SK-N-SH (cell line): Measurements from ENCODE around the gene IQGAP2. TPM values are rescaled to one million over a fixed set of nuclear protein-coding genes. Genes with fewer than 3 reads are reported as not detected.
A peak's percentile ranks its signal among the peaks of the same experiment; 100 is the strongest.

Experiments
- CTCF ChIA-PET: fragments of 300-600, 350-600 bp; formaldehyde crosslinking; extraction: SDS; loops from one replicate; lab custom pipeline; 2021; lab: Yijun Ruan, JAX
- POLR2A ChIA-PET: fragments of 350-600 bp; sonication (Branson Sonifier 250); formaldehyde crosslinking; extraction: SDS; loops from one replicate; lab custom pipeline; 2020; ENCODE audit warnings: antibody characterized with exemption, inconsistent platforms; lab: Yijun Ruan, JAX
- DNase-seq: peaks from one replicate; pipeline ENCODE4 v3.0.0; 2012
- H2AFZ ChIP-seq: fragments of 200-600 bp; sonication (generic); 2 replicates; pipeline ENCODE4 v1.8.1; 2016; ENCODE audit warnings: antibody characterized with exemption, mild to moderate bottlenecking, low read depth
- H3F3A ChIP-seq: fragments of 200-600 bp; sonication (generic); replicated peaks from 2 replicates; pipeline ENCODE3; 2016; ENCODE audit warnings: antibody characterized with exemption, mild to moderate bottlenecking; ENCODE audit not compliant: insufficient read depth
- H3K27ac ChIP-seq, 2 experiments: fragments of 200-500 bp in 1 of 2; fragments of 200-600 bp in 1 of 2; sonication (Bioruptor generic) in 1 of 2; sonication (generic), shearing (Covaris generic) in 1 of 2; 2 replicates each; pipeline versions ENCODE4 v1.5.1 to v1.6.1; 2014 to 2016; ENCODE audit warnings: low read depth in 2 of 2, inconsistent platforms in 1 of 2, low read length in 1 of 2, mild to moderate bottlenecking in 1 of 2, mixed read lengths in 1 of 2
- H3K27me3 ChIP-seq: fragments of 200-600 bp; sonication (generic), shearing (Covaris generic); 2 replicates; pipeline ENCODE4 v1.6.1; 2016; ENCODE audit warnings: mixed run types; ENCODE audit not compliant: insufficient read depth
- H3K36me3 ChIP-seq, 2 experiments: fragments of 200-500 bp in 1 of 2; fragments of 200-600 bp in 1 of 2; sonication (Bioruptor generic) in 1 of 2; sonication (generic) in 1 of 2; replicated peaks in 1 of 2; 2 replicates each; pipeline versions ENCODE3 to v1.5.1; 2014 to 2016; ENCODE audit warnings: low read length in 1 of 2, mild to moderate bottlenecking in 1 of 2; ENCODE audit not compliant: insufficient read depth in 2 of 2, control insufficient read depth in 1 of 2
- H3K4me1 ChIP-seq, 2 experiments: fragments of 200-500 bp in 1 of 2; fragments of 200-600 bp in 1 of 2; sonication (Bioruptor generic) in 1 of 2; sonication (generic), shearing (Covaris generic) in 1 of 2; 2 replicates each; pipeline versions ENCODE4 v1.5.1 to v1.6.1; 2014 to 2016; ENCODE audit warnings: low read depth in 1 of 2, low read length in 1 of 2, mixed run types in 1 of 2; ENCODE audit not compliant: insufficient read depth in 2 of 2, control insufficient read depth in 1 of 2
- H3K4me2 ChIP-seq: fragments of 200-600 bp; sonication (generic), shearing (Covaris generic); 2 replicates; pipeline ENCODE4 v1.6.1; 2017; ENCODE audit warnings: mixed run types
- H3K4me3 ChIP-seq, 2 experiments: fragments of 200-500 bp in 1 of 2; fragments of 200-600 bp in 1 of 2; sonication (Bioruptor generic) in 1 of 2; sonication (generic), shearing (Covaris generic) in 1 of 2; 2 replicates each; pipeline versions ENCODE4 v1.5.1 to v1.8.1; 2014 to 2016; ENCODE audit warnings: low read depth in 2 of 2, inconsistent platforms in 1 of 2, low read length in 1 of 2, mild to moderate bottlenecking in 1 of 2, mixed read lengths in 1 of 2, moderate library complexity in 1 of 2
- H3K79me2 ChIP-seq: fragments of 200-600 bp; sonication (generic); 2 replicates; pipeline ENCODE4 v1.8.1; 2017; ENCODE audit warnings: mild to moderate bottlenecking; ENCODE audit not compliant: insufficient read depth
- H3K9ac ChIP-seq: fragments of 200-600 bp; sonication (generic); 2 replicates; pipeline ENCODE4 v1.6.1; 2017; ENCODE audit warnings: mixed run types
- H3K9me2 ChIP-seq: fragments of 200-600 bp; sonication (generic); 2 replicates; pipeline ENCODE4 v1.6.1; 2017; ENCODE audit warnings: mixed run types
- H3K9me3 ChIP-seq: fragments of 200-600 bp; sonication (generic); 2 replicates; pipeline ENCODE4 v1.6.1; 2017; ENCODE audit warnings: mixed run types, mild to moderate bottlenecking, moderate library complexity
- H4K20me1 ChIP-seq: fragments of 200-600 bp; sonication (generic); 2 replicates; pipeline ENCODE4 v1.6.1; 2017; ENCODE audit warnings: mild to moderate bottlenecking, mixed run types; ENCODE audit not compliant: insufficient read depth
- EP300 ChIP-seq, 2 experiments: IDR thresholded peaks; 2 replicates each; pipeline versions ENCODE4 v1.4.0 to v1.6.1; 2012; ENCODE audit warnings: borderline replicate concordance in 1 of 2, low read depth in 1 of 2, low read length in 1 of 2
- EZH2phosphoT487 ChIP-seq: fragments of 200-600 bp; sonication (generic); IDR thresholded peaks from 2 replicates; pipeline ENCODE4 v1.6.1; 2017; ENCODE audit warnings: low read depth, mixed run types, mild to moderate bottlenecking, antibody characterized with exemption, moderate library complexity, borderline replicate concordance
- GATA2 ChIP-seq: sonication (generic); formaldehyde crosslinking; IDR thresholded peaks from 2 replicates; pipeline ENCODE4 v1.5.0; 2020; ENCODE audit warnings: mild to moderate bottlenecking, missing genetic modification reagents
- JUND ChIP-seq: IDR thresholded peaks from 2 replicates; pipeline ENCODE4 v1.4.0; 2012
- MEF2A ChIP-seq: IDR thresholded peaks from 2 replicates; pipeline ENCODE4 v1.4.0; 2012; ENCODE audit warnings: low read depth, borderline replicate concordance
- MXI1 ChIP-seq: IDR thresholded peaks from 2 replicates; pipeline ENCODE4 v1.6.1; 2012; ENCODE audit warnings: mild to moderate bottlenecking, low read depth, low read length, improper control_type of control experiment
- NFIC ChIP-seq: IDR thresholded peaks from 2 replicates; pipeline ENCODE4 v1.4.0; 2012; ENCODE audit warnings: borderline replicate concordance
- NRF1 ChIP-seq: IDR thresholded peaks from 2 replicates; pipeline ENCODE4 v1.6.1; 2012; ENCODE audit warnings: low read depth, mild to moderate bottlenecking, low read length
- POLR2AphosphoS5 ChIP-seq: IDR thresholded peaks from 2 replicates; pipeline ENCODE4 v1.6.1; 2012; ENCODE audit warnings: low read depth, low read length
- RXRA ChIP-seq: IDR thresholded peaks from 2 replicates; pipeline ENCODE4 v1.4.0; 2012; ENCODE audit warnings: low read depth, mild to moderate bottlenecking, borderline replicate concordance
- SIN3A ChIP-seq: IDR thresholded peaks from 2 replicates; pipeline ENCODE4 v1.6.1; 2012; ENCODE audit warnings: low read depth, mild to moderate bottlenecking, low read length, moderate library complexity, borderline replicate concordance
- TAF1 ChIP-seq: IDR thresholded peaks from 2 replicates; pipeline ENCODE4 v1.6.1; 2012; ENCODE audit warnings: low read depth, mild to moderate bottlenecking, low read length, moderate library complexity, borderline replicate concordance
- TEAD4 ChIP-seq: IDR thresholded peaks from 2 replicates; pipeline ENCODE4 v1.4.0; 2012; ENCODE audit warnings: mild to moderate bottlenecking, borderline replicate concordance; ENCODE audit not compliant: insufficient read depth
- WGBS: methylation state at CpG from one replicate; pipeline ENCODE4 v1.1.6; 2017; ENCODE audit warnings: low lambda C conversion rate; 5-methylcytosine and 5-hydroxymethylcytosine counted together
- polyA plus RNA-seq, 3 experiments: library from polyadenylated mRNA; depleted of rRNA; stranded (reverse); fragments of >200 nt; gene quantifications; 2 replicates each; pipeline ENCODE4 v1.2.3, GENCODE V29; 2012
- TF ChIP-seq, protein P1 (sequence below): IDR thresholded peaks from 2 replicates; pipeline ENCODE4 v1.4.0; 2012; ENCODE audit warnings: low read depth
- TF ChIP-seq, protein P2 (sequence below): fragments of 150-350 bp; IDR thresholded peaks from 2 replicates; pipeline ENCODE4 v1.6.1; 2017; ENCODE audit warnings: antibody characterized with exemption, low read length, low read depth, borderline replicate concordance
- TF ChIP-seq, protein P3 (sequence below): IDR thresholded peaks from 2 replicates; pipeline ENCODE4 v1.4.0; 2012; ENCODE audit warnings: low read depth, borderline replicate concordance
- TF ChIP-seq, protein P4 (sequence below): fragments of 150-350 bp; IDR thresholded peaks from 2 replicates; pipeline ENCODE4 v1.6.1; 2016; ENCODE audit warnings: mild to moderate bottlenecking, low read depth, low read length

The IQGAP2 gene
- polyA plus RNA-seq, 1 of the 3 experiments (the other 2 are of a cell fraction): 2.1 TPM

DNA sequence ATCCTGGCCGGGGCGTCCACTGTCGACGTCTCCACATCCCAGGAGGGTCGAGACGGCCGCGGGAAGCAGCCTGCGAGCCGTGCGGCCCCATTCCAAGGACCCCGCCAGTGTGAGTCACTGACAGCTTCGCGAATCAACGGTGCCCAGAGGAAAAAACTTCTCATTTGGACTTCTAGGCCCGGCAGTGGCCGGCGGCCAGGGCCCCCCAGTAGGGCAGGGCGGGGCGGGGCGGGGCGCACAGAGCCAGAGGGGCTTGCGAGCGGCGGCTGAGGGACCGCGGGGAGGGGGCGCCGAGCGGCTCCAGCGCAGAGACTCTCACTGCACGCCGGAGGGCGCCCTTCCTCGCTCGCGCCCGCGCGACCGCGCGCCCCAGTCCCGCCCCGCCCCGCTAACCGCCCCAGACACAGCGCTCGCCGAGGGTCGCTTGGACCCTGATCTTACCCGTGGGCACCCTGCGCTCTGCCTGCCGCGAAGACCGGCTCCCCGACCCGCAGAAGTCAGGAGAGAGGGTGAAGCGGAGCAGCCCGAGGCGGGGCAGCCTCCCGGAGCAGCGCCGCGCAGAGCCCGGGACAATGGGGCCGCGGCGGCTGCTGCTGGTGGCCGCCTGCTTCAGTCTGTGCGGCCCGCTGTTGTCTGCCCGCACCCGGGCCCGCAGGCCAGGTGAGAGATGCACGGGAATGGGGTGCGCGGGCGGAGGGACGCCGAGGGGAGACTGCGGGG is 312.8 kb downstream of the IQGAP2 start, which contains the start of gene F2R (continued):
- no peak for TF ChIP-seq RXRA
- TF ChIP-seq, protein P1, sequence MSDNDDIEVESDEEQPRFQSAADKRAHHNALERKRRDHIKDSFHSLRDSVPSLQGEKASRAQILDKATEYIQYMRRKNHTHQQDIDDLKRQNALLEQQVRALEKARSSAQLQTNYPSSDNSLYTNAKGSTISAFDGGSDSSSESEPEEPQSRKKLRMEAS: peak; percentile 86
- TF ChIP-seq TAF1: peak; percentile 63
- peak; percentile 70 for TF ChIP-seq NFIC
- peak; percentile 29; the same call in 1 of the 2 replicates for TF ChIP-seq JUND
- peak; percentile 45; the same call in 1 of the 2 replicates for TF ChIP-seq TEAD4
- TF ChIP-seq MXI1: no peak
- TF ChIP-seq, protein P2, sequence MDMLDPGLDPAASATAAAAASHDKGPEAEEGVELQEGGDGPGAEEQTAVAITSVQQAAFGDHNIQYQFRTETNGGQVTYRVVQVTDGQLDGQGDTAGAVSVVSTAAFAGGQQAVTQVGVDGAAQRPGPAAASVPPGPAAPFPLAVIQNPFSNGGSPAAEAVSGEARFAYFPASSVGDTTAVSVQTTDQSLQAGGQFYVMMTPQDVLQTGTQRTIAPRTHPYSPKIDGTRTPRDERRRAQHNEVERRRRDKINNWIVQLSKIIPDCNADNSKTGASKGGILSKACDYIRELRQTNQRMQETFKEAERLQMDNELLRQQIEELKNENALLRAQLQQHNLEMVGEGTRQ: no peak
- peak in 1 of 2 experiments; percentile 48; a peak in 1 of 4 replicates for TF ChIP-seq EP300 (IDR thresholded peaks at IDR 0.05; ENCODE audit: borderline replicate concordance in 1 of 2, low read depth in 1 of 2, low read length in 1 of 2)
- TF ChIP-seq NRF1: 0 out of 2 replicates have a peak, but pooled peaks have one; percentile 18
- TF ChIP-seq, protein P3, sequence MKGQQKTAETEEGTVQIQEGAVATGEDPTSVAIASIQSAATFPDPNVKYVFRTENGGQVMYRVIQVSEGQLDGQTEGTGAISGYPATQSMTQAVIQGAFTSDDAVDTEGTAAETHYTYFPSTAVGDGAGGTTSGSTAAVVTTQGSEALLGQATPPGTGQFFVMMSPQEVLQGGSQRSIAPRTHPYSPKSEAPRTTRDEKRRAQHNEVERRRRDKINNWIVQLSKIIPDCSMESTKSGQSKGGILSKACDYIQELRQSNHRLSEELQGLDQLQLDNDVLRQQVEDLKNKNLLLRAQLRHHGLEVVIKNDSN: no peak

DNA sequence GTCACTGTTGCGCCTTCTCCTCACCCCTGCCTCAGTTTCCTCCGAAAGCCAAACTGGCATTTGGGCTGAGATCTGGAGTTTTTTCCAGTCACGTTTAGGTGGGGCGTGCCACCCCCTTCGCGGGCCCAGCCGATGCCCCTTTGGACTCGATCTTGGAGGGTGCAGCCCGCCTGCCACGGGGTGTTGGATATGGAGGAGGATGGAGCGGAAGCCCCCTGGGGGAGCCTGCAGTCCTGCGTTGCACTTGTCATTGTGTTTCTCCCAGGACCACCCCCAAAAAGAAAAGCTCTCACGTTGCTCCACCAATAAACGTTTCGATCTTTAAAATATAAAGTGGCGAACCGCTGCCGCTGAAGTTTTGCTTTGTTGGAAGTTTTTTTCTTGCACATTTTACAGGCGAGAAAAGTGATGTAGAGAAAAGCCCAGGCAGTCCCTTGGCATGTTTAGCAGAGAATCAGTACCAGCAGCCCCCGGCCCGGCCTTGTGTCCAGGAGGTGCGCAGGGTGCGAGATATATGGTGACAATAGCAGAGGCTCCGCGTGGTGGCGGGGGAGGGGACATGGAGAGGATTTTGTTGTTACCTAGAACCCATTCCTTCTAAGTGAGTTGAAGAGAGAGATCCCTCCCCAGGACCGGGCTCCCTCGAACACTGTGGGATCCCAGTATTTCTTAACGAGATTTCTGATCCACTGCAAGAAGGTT is 313.5 kb downstream of the IQGAP2 start:
- Histone ChIP-seq H3K27me3 (no peaks in the 10 kb centered on the region), H3K27ac (peak overlapping the region; percentile 77 to 82), H3K9me2 (no peaks in the 10 kb centered on the region), H2AFZ (peak overlapping the region; percentile 65; the same call in 1 of the 2 replicates), H3K9me3 (no peaks in the 10 kb centered on the region), H3K79me2 (peaks cover 55% of the 10 kb centered on the region), H3F3A (peaks cover 11% of the 10 kb centered on the region), H3K4me1 (peaks cover 18 to 20% of the 10 kb centered on the region in 2 experiments; a peak in 3 of 4 replicates), H4K20me1 (peaks cover 24% of the 10 kb centered on the region), H3K36me3 (peaks cover 4% of the 10 kb centered on the region in 2 experiments), H3K4me2 (peak overlapping the region; percentile 88), H3K9ac (peak overlapping the region; percentile 93), H3K4me3 (peak overlapping the region; percentile 83 to 86)
- TF ChIP-seq EZH2phosphoT487 (no peak), SIN3A (peak; percentile 44; the same call in 1 of the 2 replicates), NFIC (no peak), JUND (no peak), GATA2 (CRISPR knock-in tag) (no peak), TAF1 (peak; percentile 45; the same call in 1 of the 2 replicates), NRF1 (no peak), POLR2AphosphoS5 (0 out of 2 replicates have a peak, but pooled peaks have one; percentile 10), MEF2A (no peak), RXRA (no peak)
- TF ChIP-seq, protein P1: peak; percentile 78
- TF ChIP-seq, protein P4, sequence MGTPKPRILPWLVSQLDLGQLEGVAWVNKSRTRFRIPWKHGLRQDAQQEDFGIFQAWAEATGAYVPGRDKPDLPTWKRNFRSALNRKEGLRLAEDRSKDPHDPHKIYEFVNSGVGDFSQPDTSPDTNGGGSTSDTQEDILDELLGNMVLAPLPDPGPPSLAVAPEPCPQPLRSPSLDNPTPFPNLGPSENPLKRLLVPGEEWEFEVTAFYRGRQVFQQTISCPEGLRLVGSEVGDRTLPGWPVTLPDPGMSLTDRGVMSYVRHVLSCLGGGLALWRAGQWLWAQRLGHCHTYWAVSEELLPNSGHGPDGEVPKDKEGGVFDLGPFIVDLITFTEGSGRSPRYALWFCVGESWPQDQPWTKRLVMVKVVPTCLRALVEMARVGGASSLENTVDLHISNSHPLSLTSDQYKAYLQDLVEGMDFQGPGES: no peak
- ChIA-PET CTCF (interaction anchor here (0.6 to 1.9 kb wide), 6 partner anchors 9 to 115 kb away, joined by 3 to 8 read pairs (median 4); no protein-coding TSS in a partner anchor), POLR2A (no interaction called here)
- WGBS: 5% methylated on average over 25 of the region's 29 CpGs
- peak; percentile 56 for DNase-seq
